GM06990 (cell line): Measurements from ENCODE around the gene RRAS.

Source experiments
- DNase-seq: peaks from one replicate; pipeline ENCODE4 v3.0.0-alpha.2; 2011; ENCODE audit not compliant: insufficient read length; ENCODE audit errors: extremely low read depth
- H3K27me3 ChIP-seq: replicated peaks from 2 replicates; pipeline ENCODE4 v1.6.0; 2011; ENCODE audit warnings: low read length; ENCODE audit not compliant: control insufficient read depth, insufficient read depth
- H3K36me3 ChIP-seq: 2 replicates; pipeline ENCODE4 v1.5.1; 2011; ENCODE audit warnings: low read length; ENCODE audit not compliant: control insufficient read depth, insufficient read depth
- H3K4me3 ChIP-seq: replicated peaks from 2 replicates; pipeline ENCODE4 v1.5.1; 2011; ENCODE audit warnings: low read depth, mild to moderate bottlenecking, control low read depth, low read length
- CTCF ChIP-seq: IDR thresholded peaks from 2 replicates; pipeline ENCODE4 v1.5.1; 2011; ENCODE audit warnings: low read length, control low read depth, mild to moderate bottlenecking, inconsistent platforms; ENCODE audit not compliant: insufficient read depth, poor library complexity, severe bottlenecking

The RRAS gene

GRCh38 chr19:49658139-49658517 is 18.2 kb upstream of the RRAS start:
- H3K27me3 ChIP-seq: no peaks in the 10 kb centered on the region
- TF ChIP-seq CTCF: no peak
- H3K36me3 ChIP-seq: peaks cover 67% of the 10 kb centered on the region

GRCh38 chr19:49657493-49658138 is 17.7 kb upstream of the RRAS start:
- no peak for DNase-seq
- Histone ChIP-seq H3K27me3 (no peaks in the 10 kb centered on the region), H3K36me3 (peaks cover 67% of the 10 kb centered on the region), H3K4me3 (no peak overlapping the region)
- TF ChIP-seq CTCF: no peak

More at GRCh38 chr19:49658139-49658517, 18.2 kb upstream of the RRAS start:
- no peak for DNase-seq
- no peak overlapping the region for H3K4me3 ChIP-seq

DNA sequence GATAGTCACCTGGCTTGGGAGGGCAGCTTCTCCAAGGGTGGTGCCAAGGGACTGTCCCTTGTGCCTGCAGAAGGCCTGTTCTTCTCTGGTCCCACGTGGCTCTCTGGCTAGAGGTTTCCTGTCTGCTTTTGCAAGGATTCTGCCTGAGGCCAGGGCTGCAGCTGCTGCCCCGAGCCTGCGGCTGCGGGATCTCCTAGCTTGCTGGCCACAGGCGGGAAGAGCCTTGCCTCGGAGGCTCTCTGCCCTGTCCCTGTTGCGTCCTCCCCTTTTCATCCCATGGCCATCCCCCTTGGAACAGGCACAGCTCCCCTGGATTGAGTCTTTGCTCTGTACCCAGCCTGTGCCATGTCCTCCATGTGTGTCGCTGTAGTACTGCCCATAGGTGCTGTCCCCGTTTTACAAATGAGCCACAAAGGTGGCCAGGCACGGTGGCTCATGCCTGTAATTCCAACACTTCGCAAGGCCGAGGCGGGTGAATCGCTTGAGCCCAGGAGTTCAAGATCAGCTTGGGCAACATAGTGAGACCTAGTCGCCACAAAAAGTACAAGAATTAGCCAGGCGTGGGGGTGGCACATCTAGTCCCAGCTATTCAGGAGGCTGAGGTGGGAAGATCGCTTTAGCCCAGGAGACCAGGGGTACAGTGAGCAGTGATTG is 16.6 kb upstream of the RRAS start:
- Histone ChIP-seq H3K36me3 (peaks cover 59% of the 10 kb centered on the region), H3K4me3 (no peak overlapping the region), H3K27me3 (no peaks in the 10 kb centered on the region)
- no peak for TF ChIP-seq CTCF
- no peak for DNase-seq

- no peaks in the 10 kb centered on the region for H3K27me3 ChIP-seq
- no peak overlapping the region for H3K4me3 ChIP-seq
- peaks cover 54% of the 10 kb centered on the region for H3K36me3 ChIP-seq
- DNase-seq: no peak
- no peak for TF ChIP-seq CTCF
Measured at GRCh38 chr19:49655570-49656455, 15.9 kb upstream of the RRAS start.

DNA sequence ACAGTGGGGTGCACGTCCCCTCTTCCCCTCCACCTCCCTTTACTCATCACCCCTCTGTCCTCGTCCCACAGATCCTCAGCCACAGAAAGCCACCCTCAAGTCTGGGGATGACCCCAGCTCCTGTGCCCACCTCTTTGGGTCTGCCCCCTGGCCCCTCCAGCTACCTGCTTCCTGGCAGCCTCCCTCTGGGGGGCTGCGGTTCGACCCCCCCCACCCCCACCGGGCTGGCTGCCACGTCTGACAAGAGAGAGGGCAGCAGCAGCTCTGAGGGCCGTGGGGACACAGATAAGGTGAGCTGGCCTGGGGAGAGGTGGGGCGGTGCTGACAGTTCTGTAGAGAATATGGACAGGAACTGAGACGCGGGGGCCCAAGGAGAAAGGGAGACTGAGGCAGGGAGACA is 14.6 kb upstream of the RRAS start:
- H3K27me3 ChIP-seq: no peaks in the 10 kb centered on the region
- no peak for TF ChIP-seq CTCF

More for the DNA sequence above, 14.6 kb upstream of the RRAS start:
- Histone ChIP-seq H3K36me3 (peaks cover 56% of the 10 kb centered on the region), H3K4me3 (no peak overlapping the region)
- DNase-seq: no peak
